Trophoblast cell (in vitro differentiated cells and primary cell): ENCODE measurements around the gene STRA6.

Source experiments
- DNase-seq, 2 donors: peaks; one replicate each; pipeline ENCODE4 v3.0.0-alpha.2; 2016
- H2AFZ ChIP-seq: 2 replicates; pipeline ENCODE4 v1.6.1; 2013; ENCODE audit warnings: low read length, moderate library complexity, mild to moderate bottlenecking; ENCODE audit not compliant: insufficient read depth, poor library complexity
- H2AK5ac ChIP-seq: 2 replicates; pipeline ENCODE4 v1.6.1; 2013; ENCODE audit warnings: mild to moderate bottlenecking, low read length
- H2BK120ac ChIP-seq: 2 replicates; pipeline ENCODE4 v1.6.1; 2013; ENCODE audit warnings: low read length, mild to moderate bottlenecking, moderate library complexity; ENCODE audit not compliant: insufficient read depth, poor library complexity
- H2BK12ac ChIP-seq: 2 replicates; pipeline ENCODE4 v1.6.1; 2013; ENCODE audit warnings: mild to moderate bottlenecking, low read length, moderate library complexity
- H2BK5ac ChIP-seq: 2 replicates; pipeline ENCODE4 v1.6.1; 2013; ENCODE audit warnings: low read length, low read depth, moderate library complexity, mild to moderate bottlenecking; ENCODE audit not compliant: poor library complexity
- H3K14ac ChIP-seq: 2 replicates; pipeline ENCODE4 v1.6.1; 2013; ENCODE audit warnings: mild to moderate bottlenecking, low read length
- H3K18ac ChIP-seq: 2 replicates; pipeline ENCODE4 v1.6.1; 2013; ENCODE audit warnings: mild to moderate bottlenecking, low read length
- H3K23ac ChIP-seq: 2 replicates; pipeline ENCODE4 v1.6.1; 2013; ENCODE audit warnings: low read length
- H3K27ac ChIP-seq: 2 replicates; pipeline ENCODE4 v1.5.1; 2013; ENCODE audit warnings: low read depth, mild to moderate bottlenecking, inconsistent platforms, low read length, moderate library complexity
- H3K27me3 ChIP-seq: 2 replicates; pipeline ENCODE4 v1.6.1; 2013; ENCODE audit warnings: inconsistent platforms, mild to moderate bottlenecking, low read length, moderate library complexity; ENCODE audit not compliant: insufficient read depth
- H3K36me3 ChIP-seq, 2 experiments: 1 replicate in 1 of 2; 2 replicates in 1 of 2; pipeline ENCODE4 v1.6.1; 2013; ENCODE audit warnings: low read length in 2 of 2, mild to moderate bottlenecking in 2 of 2, moderate library complexity in 1 of 2; ENCODE audit not compliant: insufficient read depth in 2 of 2, control insufficient read depth in 1 of 2
- H3K4ac ChIP-seq: 2 replicates; pipeline ENCODE4 v1.6.1; 2013; ENCODE audit warnings: low read depth, mild to moderate bottlenecking, low read length, moderate library complexity
- H3K4me1 ChIP-seq, 2 experiments: 1 replicate in 1 of 2; 2 replicates in 1 of 2; pipeline ENCODE4 v1.6.1; 2013; ENCODE audit warnings: low read length in 2 of 2, mild to moderate bottlenecking in 2 of 2, moderate library complexity in 1 of 2; ENCODE audit not compliant: insufficient read depth in 2 of 2, control insufficient read depth in 1 of 2
- H3K4me2 ChIP-seq: 2 replicates; pipeline ENCODE4 v1.6.1; 2013; ENCODE audit warnings: inconsistent platforms, mild to moderate bottlenecking, low read length, moderate library complexity
- H3K4me3 ChIP-seq: 2 replicates; pipeline ENCODE4 v1.5.1; 2013; ENCODE audit warnings: mild to moderate bottlenecking, low read depth, low read length, inconsistent platforms
- H3K79me1 ChIP-seq: one replicate; pipeline ENCODE4 v1.6.1; 2013; ENCODE audit warnings: low read length
- H3K79me2 ChIP-seq: 2 replicates; pipeline ENCODE4 v1.6.1; 2013; ENCODE audit warnings: low read length, mild to moderate bottlenecking; ENCODE audit not compliant: control insufficient read depth, insufficient read depth, poor library complexity
- H3K9ac ChIP-seq: 2 replicates; pipeline ENCODE4 v1.6.1; 2013; ENCODE audit warnings: mild to moderate bottlenecking, low read length
- H3K9me3 ChIP-seq: 2 replicates; pipeline ENCODE4 v1.6.1; 2013; ENCODE audit warnings: low read depth, mild to moderate bottlenecking, control low read depth, inconsistent platforms, low read length; ENCODE audit not compliant: insufficient read depth
- H4K12ac ChIP-seq: 2 replicates; pipeline ENCODE4 v1.6.1; 2013; ENCODE audit warnings: low read depth, mild to moderate bottlenecking, low read length, moderate library complexity
- H4K8ac ChIP-seq: 2 replicates; pipeline ENCODE4 v1.6.1; 2013; ENCODE audit warnings: low read depth, mild to moderate bottlenecking, low read length, moderate library complexity
- H4K91ac ChIP-seq: one replicate; pipeline ENCODE4 v1.6.1; 2013; ENCODE audit warnings: low read depth, mild to moderate bottlenecking, low read length, moderate library complexity
- WGBS: extraction: QIAGEN DNeasy Blood & Tissue Kit; methylation state at CpG from one replicate; pipeline ENCODE4 v1.1.7; 2013; ENCODE audit warnings: missing lambda C conversion rate; ENCODE audit not compliant: insufficient read length, insufficient coverage; ENCODE audit errors: extremely low coverage; 5-methylcytosine and 5-hydroxymethylcytosine counted together

The STRA6 gene

DNA sequence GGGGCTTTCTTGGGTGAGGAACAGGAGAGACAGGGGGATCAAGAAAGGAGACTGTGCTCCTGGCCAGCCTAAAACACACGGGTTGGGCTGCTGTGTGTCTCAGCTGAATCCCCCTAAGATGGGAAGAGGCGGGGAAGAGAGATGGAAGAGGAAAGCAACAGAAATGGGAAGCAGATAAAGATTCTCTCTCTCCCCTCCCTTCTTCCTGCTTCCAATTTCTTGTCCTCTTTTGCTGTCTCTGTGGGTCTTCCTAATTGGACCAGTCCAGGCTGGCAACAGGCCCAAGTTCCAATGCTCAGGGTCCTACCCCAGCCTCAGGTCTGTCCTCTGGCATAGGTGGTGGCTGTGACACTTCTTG lies 65.1 kb downstream of the STRA6 start:
- Histone ChIP-seq H2BK12ac (no peak overlapping the region), H4K12ac (no peak overlapping the region), H3K27me3 (peaks cover 40% of the 10 kb centered on the region), H3K18ac (no peak overlapping the region), H2AK5ac (no peak overlapping the region), H2BK120ac (no peak overlapping the region), H2AFZ (no peak overlapping the region), H3K9ac (no peak overlapping the region), H3K79me2 (no peaks in the 10 kb centered on the region), H2BK5ac (no peak overlapping the region), H4K8ac (no peak overlapping the region), H3K27ac (no peak overlapping the region), H3K4me1 (peaks cover 6 to 14% of the 10 kb centered on the region in 2 experiments), H3K23ac (no peak overlapping the region), H3K4me2 (no peak overlapping the region), H3K79me1 (no peaks in the 10 kb centered on the region), H3K4ac (no peak overlapping the region), H4K91ac (no peak overlapping the region), H3K14ac (no peak overlapping the region), H3K36me3 (no peaks in the 10 kb centered on the region), H3K9me3 (peaks cover 22% of the 10 kb centered on the region), H3K4me3 (no peak overlapping the region)
- WGBS = no CpG with 5 or more reads among the region's 2 CpGs
- DNase-seq = no peak

DNA sequence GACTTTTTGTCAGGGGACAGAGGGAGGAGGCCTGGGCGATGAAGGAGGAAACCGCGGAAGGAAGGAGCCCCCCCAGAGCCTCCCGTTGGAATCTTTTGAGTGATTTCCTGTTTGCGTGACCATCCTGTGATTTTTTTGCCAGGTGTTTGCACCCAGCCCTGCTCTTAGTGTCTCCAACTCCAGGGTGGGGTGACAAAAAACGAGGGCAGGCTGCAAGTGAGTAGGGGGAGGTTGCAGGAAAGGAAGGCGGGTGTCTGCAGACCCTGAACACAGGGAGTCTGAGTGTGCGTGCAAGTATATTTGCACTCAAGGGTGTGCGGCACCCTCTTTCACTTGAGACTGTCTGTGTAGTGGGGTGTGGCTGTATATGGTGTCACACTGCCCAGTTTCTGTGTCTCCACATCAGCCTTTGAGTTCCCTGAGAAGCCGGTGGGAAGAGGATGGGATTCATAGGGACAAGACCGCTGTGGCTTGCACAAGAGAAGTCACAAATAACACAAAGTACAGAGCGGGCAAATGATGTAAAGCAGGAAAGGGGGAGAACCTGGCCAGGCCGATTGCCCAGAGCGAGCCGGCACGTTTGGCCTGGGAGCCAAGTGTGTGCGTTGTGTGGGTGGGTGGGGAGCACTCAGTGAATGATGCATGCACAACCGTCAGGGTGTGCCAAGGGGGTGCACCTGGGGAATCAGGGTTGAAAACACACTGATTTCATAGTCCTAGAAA lies 65.6 kb downstream of the STRA6 start:
- no peak overlapping the region for H4K91ac ChIP-seq
- H3K18ac ChIP-seq = no peak overlapping the region
- no peak overlapping the region for H3K23ac ChIP-seq
- no peak overlapping the region for H3K14ac ChIP-seq
- H3K4me3 ChIP-seq = no peak overlapping the region
- H4K8ac ChIP-seq = peak overlapping the region; percentile 3
- H3K27ac ChIP-seq = no peak overlapping the region
- H3K4ac ChIP-seq = no peak overlapping the region
- peaks cover 46% of the 10 kb centered on the region for H3K27me3 ChIP-seq
- H3K79me2 ChIP-seq = no peaks in the 10 kb centered on the region
- no peak overlapping the region for H2AFZ ChIP-seq
- no peak overlapping the region for H2BK12ac ChIP-seq
- no CpG with 5 or more reads among the region's 18 CpGs for WGBS
- no peak overlapping the region for H2BK5ac ChIP-seq
- no peak for DNase-seq
- H3K4me2 ChIP-seq = peak overlapping the region; percentile 63
- no peak overlapping the region for H2AK5ac ChIP-seq
- H3K9ac ChIP-seq = no peak overlapping the region
- no peak overlapping the region for H4K12ac ChIP-seq
- peaks cover 6 to 14% of the 10 kb centered on the region in 2 experiments for H3K4me1 ChIP-seq
- H3K9me3 ChIP-seq = peaks cover 25% of the 10 kb centered on the region
- H3K79me1 ChIP-seq = no peaks in the 10 kb centered on the region
- no peaks in the 10 kb centered on the region for H3K36me3 ChIP-seq
- H2BK120ac ChIP-seq = no peak overlapping the region

DNA sequence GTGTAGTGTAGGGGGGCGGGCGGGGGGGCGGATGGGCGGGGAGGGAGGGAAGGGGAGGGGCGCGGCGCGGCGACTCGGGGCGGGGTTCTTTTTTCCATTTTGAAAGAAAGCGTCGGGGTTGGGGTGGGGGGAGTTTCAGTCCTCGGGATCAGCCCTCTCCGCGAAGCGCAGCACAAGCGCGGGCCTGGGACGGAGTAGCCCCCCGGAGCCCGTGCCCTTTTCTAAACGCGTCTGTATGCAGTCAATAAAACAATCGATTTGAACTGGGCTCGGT lies 66.1 kb downstream of the STRA6 start:
- no peaks in the 10 kb centered on the region for H3K79me1 ChIP-seq
- no peak overlapping the region for H2AK5ac ChIP-seq
- no peak overlapping the region for H3K18ac ChIP-seq
- no peaks in the 10 kb centered on the region for H3K79me2 ChIP-seq
- H3K23ac ChIP-seq = no peak overlapping the region
- no peak for DNase-seq
- H3K4me3 ChIP-seq = no peak overlapping the region
- H2BK120ac ChIP-seq = no peak overlapping the region
- H4K12ac ChIP-seq = no peak overlapping the region
- H3K9me3 ChIP-seq = peaks cover 25% of the 10 kb centered on the region
- no peak overlapping the region for H3K27ac ChIP-seq
- H3K14ac ChIP-seq = no peak overlapping the region
- WGBS = no CpG with 5 or more reads among the region's 26 CpGs
- H4K8ac ChIP-seq = peak overlapping the region; percentile 3
- H3K4ac ChIP-seq = no peak overlapping the region
- no peak overlapping the region for H2BK5ac ChIP-seq
- no peak overlapping the region for H2AFZ ChIP-seq
- H4K91ac ChIP-seq = no peak overlapping the region
- no peak overlapping the region for H3K9ac ChIP-seq
- H2BK12ac ChIP-seq = no peak overlapping the region
- no peaks in the 10 kb centered on the region for H3K36me3 ChIP-seq
- peaks cover 51% of the 10 kb centered on the region for H3K27me3 ChIP-seq
- peaks cover 6 to 14% of the 10 kb centered on the region in 2 experiments for H3K4me1 ChIP-seq
- peak overlapping the region; percentile 63 for H3K4me2 ChIP-seq

DNA sequence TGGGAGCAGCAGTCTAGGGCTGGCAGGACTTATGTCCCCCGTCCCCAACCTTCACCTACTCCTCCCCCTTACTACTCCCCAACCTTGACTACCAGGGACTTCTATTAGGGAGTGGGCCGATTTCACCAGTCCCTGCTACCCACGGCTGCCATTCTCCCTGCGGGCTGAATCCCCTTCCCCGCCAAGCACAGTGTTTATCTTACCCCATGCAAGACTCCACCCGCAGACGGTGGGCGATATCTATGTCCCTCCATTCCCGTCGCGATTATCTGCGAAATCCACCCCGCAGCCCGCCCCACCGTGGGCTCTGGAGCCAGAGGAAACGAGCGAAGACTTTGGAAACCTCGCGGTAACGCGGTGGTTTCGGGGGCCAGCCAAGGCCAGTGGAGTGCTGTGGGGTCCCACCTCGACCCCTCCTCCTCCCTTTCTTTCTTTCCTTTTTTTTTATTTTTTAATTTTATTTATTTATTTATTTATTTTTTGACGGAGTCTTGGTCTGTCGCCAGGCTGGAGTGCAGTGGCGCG lies 67.5 kb downstream of the STRA6 start:
- Histone ChIP-seq H4K12ac (no peak overlapping the region), H2BK12ac (no peak overlapping the region), H3K79me2 (no peaks in the 10 kb centered on the region), H3K4me3 (no peak overlapping the region), H3K36me3 (no peaks in the 10 kb centered on the region), H4K91ac (no peak overlapping the region), H3K4ac (no peak overlapping the region), H3K18ac (no peak overlapping the region), H2BK5ac (no peak overlapping the region), H3K9me3 (peaks cover 33% of the 10 kb centered on the region), H3K9ac (no peak overlapping the region), H3K27me3 (peaks cover 64% of the 10 kb centered on the region), H3K4me2 (peak overlapping the region; percentile 9), H3K14ac (no peak overlapping the region), H2BK120ac (no peak overlapping the region), H3K27ac (no peak overlapping the region), H4K8ac (no peak overlapping the region), H3K79me1 (no peaks in the 10 kb centered on the region), H2AFZ (no peak overlapping the region), H2AK5ac (no peak overlapping the region), H3K4me1 (peaks cover 6 to 14% of the 10 kb centered on the region in 2 experiments), H3K23ac (no peak overlapping the region)
- DNase-seq = no peak
- no CpG with 5 or more reads among the region's 27 CpGs for WGBS
